SK-N-MC (cell line): Measurements from ENCODE around the gene PTPRN2.

ENCODE experiments used
- EZH2 ChIP-seq: fragments of 200-600 bp; sonication (generic); IDR thresholded peaks from one replicate; pipeline ENCODE4 v1.6.1; 2017; ENCODE audit warnings: antibody characterized with exemption
- FOXP2 ChIP-seq: optimal IDR thresholded peaks from 2 replicates; pipeline ENCODE3; 2011; ENCODE audit warnings: mild to moderate bottlenecking, moderate library complexity; ENCODE audit not compliant: insufficient read depth; ENCODE audit errors: extremely low read length, control extremely low read depth
- POLR2AphosphoS5 ChIP-seq: IDR thresholded peaks from 2 replicates; pipeline ENCODE4 v1.6.1; 2012; ENCODE audit warnings: mild to moderate bottlenecking, low read depth, low read length, borderline replicate concordance

DNA sequence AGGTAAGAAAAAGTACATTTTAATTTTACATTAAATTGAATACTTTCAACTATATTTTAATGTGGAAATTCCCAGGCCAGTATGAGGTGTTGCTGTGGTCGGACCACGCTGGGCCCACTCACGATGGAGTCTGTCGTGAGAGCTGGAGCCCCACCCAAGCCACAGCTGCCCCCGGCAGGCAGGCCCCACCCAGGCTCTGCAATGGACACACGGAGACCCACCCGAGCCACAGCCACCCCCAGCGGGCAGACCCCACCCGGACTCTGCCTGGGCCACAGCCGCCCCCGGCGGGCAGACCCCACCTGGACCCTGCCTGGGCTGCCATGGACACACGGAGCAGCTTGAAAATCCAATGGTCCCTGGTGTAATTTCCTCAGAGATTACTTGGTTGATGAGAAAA lies 141.3 kb downstream of the PTPRN2 start:
- no peak for TF ChIP-seq EZH2
- TF ChIP-seq POLR2AphosphoS5 = no peak
- TF ChIP-seq FOXP2 = no peak
